GM21447 (cell line): ENCODE data around the gene NUMA1.

Experiments used
- ATAC-seq: cut with Tn5 transposase; IDR thresholded peaks from one replicate; pipeline ENCODE4 v1.9.1; 2021; ENCODE audit not compliant: unreplicated experiment

Gene NUMA1

GRCh38 chr11:71977090-71977489 lies 103.3 kb downstream of the NUMA1 start:
- no peak for ATAC-seq

- ATAC-seq: no peak
Measured at GRCh38 chr11:71976551-71976950, 103.8 kb downstream of the NUMA1 start.

GRCh38 chr11:71971680-71972079 lies 108.7 kb downstream of the NUMA1 start:
- no peak for ATAC-seq

DNA sequence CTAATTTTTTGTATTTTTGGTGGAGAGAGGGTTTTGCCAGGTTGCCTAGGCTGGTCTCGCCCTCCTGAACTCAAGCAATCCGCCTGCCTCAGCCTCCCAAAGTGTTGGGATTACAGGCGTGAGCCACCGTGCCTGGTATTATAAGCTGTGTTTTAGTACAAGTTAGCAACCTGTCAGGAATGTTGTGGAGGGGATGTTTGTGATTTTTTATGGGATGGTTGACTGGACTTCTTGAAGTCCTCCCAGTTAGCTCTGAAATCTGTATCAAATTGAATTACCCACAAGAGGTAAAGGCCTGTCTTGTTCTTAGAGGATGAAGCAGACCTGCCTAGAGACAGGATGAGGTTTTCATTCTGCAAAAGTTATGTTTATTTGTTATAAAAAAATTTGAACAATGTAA lies 115.7 kb downstream of the NUMA1 start:
- no peak for ATAC-seq

DNA sequence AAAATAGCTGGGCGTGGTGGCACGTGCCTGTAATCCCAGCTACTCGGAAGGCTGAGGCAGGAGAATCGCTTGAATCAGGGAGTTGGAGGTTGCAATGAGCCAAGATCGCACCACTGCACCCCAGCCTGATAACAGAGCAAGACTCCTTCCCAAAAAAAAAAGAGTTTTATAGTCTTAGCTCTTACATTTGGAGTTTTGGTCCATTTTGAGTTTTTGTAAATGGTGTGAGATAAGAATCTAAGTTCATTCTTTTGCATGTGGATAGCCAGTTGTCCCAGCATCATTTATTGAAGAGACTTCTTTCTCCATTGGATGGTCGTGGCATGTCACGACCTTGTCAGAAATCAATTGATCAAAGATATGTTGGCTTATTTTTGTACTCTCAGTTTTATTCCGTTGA lies 116.9 kb downstream of the NUMA1 start:
- no peak for ATAC-seq

DNA sequence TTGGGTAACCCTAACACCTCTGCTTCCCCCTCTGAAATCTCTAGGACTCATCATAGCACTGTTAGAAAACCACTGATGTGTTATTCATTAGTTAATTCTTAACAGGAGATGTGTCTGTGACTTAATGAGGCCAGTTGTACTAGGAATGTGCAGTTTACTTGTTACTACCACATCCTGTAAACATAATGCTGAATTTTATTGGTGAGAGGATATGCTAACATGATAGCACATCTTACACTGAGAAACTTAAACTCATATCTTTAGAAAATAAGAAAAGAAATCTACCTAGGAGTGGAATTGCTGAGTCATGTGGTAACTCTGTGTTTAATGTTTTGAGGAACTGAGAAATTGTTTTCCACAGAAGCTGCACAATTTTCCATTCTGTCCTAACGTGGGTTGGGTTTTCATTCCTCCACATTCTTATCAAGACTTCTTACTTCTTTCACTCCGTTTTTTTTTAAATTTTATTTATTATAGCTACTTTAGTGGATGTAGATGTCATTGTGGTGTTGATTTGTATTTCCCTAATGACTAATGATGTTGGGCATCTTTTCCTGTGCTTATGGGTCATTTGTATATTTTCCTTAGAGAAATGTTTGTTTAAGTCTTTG lies 117.8 kb downstream of the NUMA1 start:
- peak; percentile 80 for ATAC-seq

DNA sequence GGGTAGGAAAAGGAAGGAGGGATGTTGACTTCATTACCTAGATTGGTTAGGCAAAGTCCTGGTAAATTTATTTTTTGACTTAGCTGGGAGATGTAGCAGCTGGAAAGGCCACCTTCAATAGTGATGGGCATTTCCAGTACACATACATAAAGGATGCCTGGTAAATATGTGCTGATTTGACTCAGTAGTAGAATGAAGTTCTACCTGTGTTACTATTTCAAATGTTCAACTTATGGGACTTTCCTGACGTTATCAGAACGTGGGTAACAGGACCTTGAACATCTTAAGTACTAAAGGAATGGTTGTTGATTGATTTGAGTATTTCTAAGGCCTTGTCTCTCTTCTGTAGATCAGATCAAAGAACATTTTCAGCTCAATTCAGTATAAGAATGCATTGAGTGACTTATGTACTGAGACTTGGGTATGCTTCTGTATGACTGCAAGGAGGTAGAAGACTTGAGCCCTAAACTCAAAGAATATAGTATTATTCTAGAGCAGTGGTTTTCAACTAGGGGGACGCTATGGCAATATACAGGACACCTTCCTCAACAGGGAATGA lies 124.4 kb downstream of the NUMA1 start:
- no peak for ATAC-seq
